H9 (cell line): ENCODE results near the gene PICALM. TPM values are rescaled to one million over a fixed set of nuclear protein-coding genes. Genes with fewer than 3 reads are reported as not detected.

Experiments used
- DNase-seq: peaks from one replicate; pipeline ENCODE4 v3.0.0-alpha.2; 2017
- H2AFZ ChIP-seq: one replicate; pipeline ENCODE4 v1.6.1; 2013; ENCODE audit warnings: mild to moderate bottlenecking, low read length, control low read depth, moderate library complexity
- H2AK5ac ChIP-seq: 2 replicates; pipeline ENCODE4 v1.6.1; 2013; ENCODE audit warnings: low read length, control low read depth, mixed read lengths; ENCODE audit not compliant: insufficient read length
- H2BK120ac ChIP-seq: one replicate; pipeline ENCODE4 v1.6.1; 2013; ENCODE audit warnings: low read depth, mild to moderate bottlenecking, low read length, control low read depth, inconsistent platforms; ENCODE audit not compliant: poor library complexity, severe bottlenecking
- H2BK12ac ChIP-seq: 2 replicates; pipeline ENCODE4 v1.6.1; 2013; ENCODE audit warnings: low read length, control low read depth, mixed read lengths, low read depth; ENCODE audit not compliant: insufficient read length
- H2BK15ac ChIP-seq: 2 replicates; pipeline ENCODE4 v1.6.1; 2013; ENCODE audit warnings: low read depth, low read length, control low read depth
- H2BK20ac ChIP-seq: one replicate; pipeline ENCODE4 v1.6.1; 2013; ENCODE audit warnings: low read depth, mild to moderate bottlenecking, low read length, control low read depth, inconsistent platforms; ENCODE audit not compliant: poor library complexity, severe bottlenecking
- H2BK5ac ChIP-seq: 2 replicates; pipeline ENCODE4 v1.6.1; 2013; ENCODE audit warnings: low read length, control low read depth, mixed read lengths; ENCODE audit not compliant: insufficient read length
- H3K14ac ChIP-seq: 2 replicates; pipeline ENCODE4 v1.6.1; 2013; ENCODE audit warnings: low read length, control low read depth; ENCODE audit not compliant: insufficient read depth
- H3K18ac ChIP-seq: 2 replicates; pipeline ENCODE4 v1.6.1; 2013; ENCODE audit warnings: low read depth, mild to moderate bottlenecking, mixed read lengths, low read length, control low read depth; ENCODE audit not compliant: insufficient read length
- H3K23ac ChIP-seq: 2 replicates; pipeline ENCODE4 v1.6.1; 2013; ENCODE audit warnings: low read length, control low read depth, mixed read lengths, low read depth; ENCODE audit not compliant: insufficient read length
- H3K23me2 ChIP-seq: 2 replicates; pipeline ENCODE4 v1.6.1; 2013; ENCODE audit warnings: low read depth, mild to moderate bottlenecking, mixed read lengths, low read length, control low read depth; ENCODE audit not compliant: insufficient read length, poor library complexity, severe bottlenecking
- H3K27ac ChIP-seq: 2 replicates; pipeline ENCODE4 v1.5.1; 2013; ENCODE audit warnings: low read length, control low read depth, mixed read lengths, low read depth; ENCODE audit not compliant: insufficient read length
- H3K27me3 ChIP-seq: 2 replicates; pipeline ENCODE4 v1.6.1; 2013; ENCODE audit warnings: low read length, control low read depth, inconsistent platforms; ENCODE audit not compliant: insufficient read depth
- H3K4ac ChIP-seq: 2 replicates; pipeline ENCODE4 v1.6.1; 2013; ENCODE audit warnings: low read depth, mild to moderate bottlenecking, control low read depth, inconsistent platforms, low read length, moderate library complexity
- H3K4me1 ChIP-seq: 2 replicates; pipeline ENCODE4 v1.6.1; 2013; ENCODE audit warnings: low read length, control low read depth, inconsistent platforms; ENCODE audit not compliant: insufficient read depth
- H3K4me2 ChIP-seq: 2 replicates; pipeline ENCODE4 v1.6.1; 2013; ENCODE audit warnings: low read length, control low read depth, mixed read lengths; ENCODE audit not compliant: insufficient read length, insufficient read depth
- H3K56ac ChIP-seq: 2 replicates; pipeline ENCODE4 v1.6.1; 2013; ENCODE audit warnings: low read depth, mild to moderate bottlenecking, mixed read lengths, low read length, control low read depth; ENCODE audit not compliant: insufficient read length
- H3K79me1 ChIP-seq: 2 replicates; pipeline ENCODE4 v1.6.1; 2013; ENCODE audit warnings: low read depth, mild to moderate bottlenecking, moderate library complexity, low read length, control low read depth, inconsistent platforms; ENCODE audit not compliant: insufficient read depth, poor library complexity, severe bottlenecking
- H3K79me2 ChIP-seq: 2 replicates; pipeline ENCODE4 v1.6.1; 2013; ENCODE audit warnings: low read length, control low read depth, inconsistent platforms; ENCODE audit not compliant: insufficient read depth
- H3K9ac ChIP-seq: 2 replicates; pipeline ENCODE4 v1.6.1; 2013; ENCODE audit warnings: low read length, control low read depth, mixed read lengths; ENCODE audit not compliant: insufficient read length; ENCODE audit errors: extremely low read depth
- H3K9me3 ChIP-seq: one replicate; pipeline ENCODE4 v1.6.1; 2013; ENCODE audit warnings: low read depth, low read length, inconsistent platforms; ENCODE audit not compliant: control insufficient read depth
- H3T11ph ChIP-seq: one replicate; pipeline ENCODE4 v1.6.1; 2013; ENCODE audit warnings: mild to moderate bottlenecking, low read length, control low read depth, inconsistent platforms
- H4K20me1 ChIP-seq: one replicate; pipeline ENCODE4 v1.6.1; 2013; ENCODE audit not compliant: control insufficient read depth, insufficient read length, insufficient read depth
- H4K5ac ChIP-seq: 2 replicates; pipeline ENCODE4 v1.6.1; 2013; ENCODE audit warnings: low read depth, mild to moderate bottlenecking, mixed read lengths, low read length, control low read depth; ENCODE audit not compliant: insufficient read length
- H4K8ac ChIP-seq: replicated peaks from 2 replicates; pipeline ENCODE4 v1.6.1; 2013; ENCODE audit warnings: low read length, control low read depth, mixed read lengths, low read depth; ENCODE audit not compliant: insufficient read length
- H4K91ac ChIP-seq: 2 replicates; pipeline ENCODE4 v1.6.1; 2013; ENCODE audit warnings: low read depth, mild to moderate bottlenecking, moderate library complexity, mixed read lengths, low read length, control low read depth; ENCODE audit not compliant: insufficient read length
- H3K27ac Mint-ChIP-seq, 3 experiments: 2 replicates in 2 of 3; 3 replicates in 1 of 3; pipeline ENCODE4 v1.8.0; 2020 to 2021; ENCODE audit warnings: mixed read lengths in 3 of 3, mild to moderate bottlenecking in 1 of 3, moderate library complexity in 1 of 3
- H3K27me3 Mint-ChIP-seq: 2 replicates; pipeline ENCODE4 v1.8.0; 2021; ENCODE audit warnings: low read depth, mild to moderate bottlenecking, moderate library complexity, mixed read lengths
- H3K36me3 Mint-ChIP-seq, 3 experiments: 2 replicates in 2 of 3; 3 replicates in 1 of 3; pipeline ENCODE4 v1.8.0; 2020 to 2021; ENCODE audit warnings: low read depth in 3 of 3, mixed read lengths in 3 of 3; ENCODE audit not compliant: insufficient read depth in 1 of 3
- H3K4me1 Mint-ChIP-seq, 2 experiments: 2 replicates each; pipeline ENCODE4 v1.8.0; 2020; ENCODE audit warnings: mixed read lengths in 2 of 2
- H3K4me3 Mint-ChIP-seq, 2 experiments: 2 replicates in 1 of 2; 3 replicates in 1 of 2; pipeline ENCODE4 v1.8.0; 2020 to 2021; ENCODE audit warnings: mild to moderate bottlenecking in 2 of 2, mixed read lengths in 2 of 2, moderate library complexity in 1 of 2
- H3K9me3 Mint-ChIP-seq, 2 experiments: 2 replicates in 1 of 2; 3 replicates in 1 of 2; pipeline ENCODE4 v1.8.0; 2020; ENCODE audit warnings: mild to moderate bottlenecking in 2 of 2, mixed read lengths in 2 of 2, moderate library complexity in 1 of 2
- WGBS: extraction: QIAGEN DNeasy Blood & Tissue Kit; methylation state at CpG from one replicate; pipeline ENCODE4 v1.1.7; 2013; ENCODE audit warnings: missing lambda C conversion rate, low lambda C conversion rate, mixed read lengths; ENCODE audit not compliant: insufficient read length; ENCODE audit errors: extremely low coverage; 5-methylcytosine and 5-hydroxymethylcytosine counted together
- total RNA-seq: library from RNA; stranded (reverse); gene quantifications from 2 replicates; pipeline ENCODE4 v1.2.1, GENCODE V29; 2021
- TF ChIP-seq, protein P1 (sequence below): fragments of 200-600 bp; sonication (generic); conservative IDR thresholded peaks from 3 replicates; pipeline ENCODE4 v1.8.0; 2021; ENCODE audit warnings: antibody characterized with exemption, mild to moderate bottlenecking

PICALM gene
- total RNA-seq, 1 experiment from 2014 or later, result 76.4 TPM

DNA sequence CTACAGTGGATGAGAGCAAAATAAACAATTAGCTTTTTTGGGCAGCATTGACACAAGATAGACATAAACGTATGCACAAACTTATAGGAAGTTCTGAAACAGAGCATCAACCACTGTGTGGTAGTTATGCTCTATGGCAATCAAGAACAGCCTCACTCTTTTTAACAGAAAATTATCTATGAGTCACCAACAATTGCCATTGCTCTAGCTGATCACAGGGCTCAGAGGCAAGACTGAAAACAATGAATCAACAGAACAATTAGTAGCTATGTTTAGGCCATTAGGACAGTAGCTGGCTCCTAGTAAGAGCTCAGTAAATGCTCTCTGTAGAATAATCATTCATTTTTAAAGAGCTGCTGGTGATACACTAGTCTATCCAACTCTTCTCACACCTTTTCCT lies 34.9 kb upstream of the PICALM start:
- Histone ChIP-seq H3K27ac (no peak overlapping the region), H3K79me1 (no peaks in the 10 kb centered on the region), H3K23ac (no peak overlapping the region), H3K56ac (no peak overlapping the region), H3K14ac (no peak overlapping the region), H3K79me2 (no peaks in the 10 kb centered on the region), H3K18ac (no peak overlapping the region), H4K91ac (no peak overlapping the region), H3T11ph (no peak overlapping the region), H2BK5ac (no peak overlapping the region), H3K4me1 (no peaks in the 10 kb centered on the region), H4K8ac (no peak overlapping the region), H2BK20ac (no peak overlapping the region), H3K9ac (no peak overlapping the region), H3K23me2 (no peaks in the 10 kb centered on the region), H2BK12ac (no peak overlapping the region), H3K27me3 (no peaks in the 10 kb centered on the region), H4K20me1 (no peaks in the 10 kb centered on the region), H3K4me2 (no peak overlapping the region), H4K5ac (no peak overlapping the region), H3K4ac (no peak overlapping the region), H2BK120ac (no peak overlapping the region), H2AFZ (no peak overlapping the region), H2AK5ac (no peak overlapping the region), H2BK15ac (no peak overlapping the region), H3K9me3 (no peaks in the 10 kb centered on the region)
- peaks cover 4% of the 10 kb centered on the region in 2 experiments; a peak in 3 of 5 replicates for H3K9me3 Mint-ChIP-seq
- no CpG with 5 or more reads among the region's 1 CpG for WGBS
- DNase-seq, result no peak
- peaks cover 0 to under 1% (median 0%) of the 10 kb centered on the region in 3 experiments; a peak in 1 of 7 replicates for H3K36me3 Mint-ChIP-seq
- H3K4me1 Mint-ChIP-seq, result no peaks in the 10 kb centered on the region
- no peaks in the 10 kb centered on the region; the same call in 1 of the 2 replicates for H3K27me3 Mint-ChIP-seq
- H3K4me3 Mint-ChIP-seq, result no peak overlapping the region
- no peak overlapping the region for H3K27ac Mint-ChIP-seq
- TF ChIP-seq, protein P1, sequence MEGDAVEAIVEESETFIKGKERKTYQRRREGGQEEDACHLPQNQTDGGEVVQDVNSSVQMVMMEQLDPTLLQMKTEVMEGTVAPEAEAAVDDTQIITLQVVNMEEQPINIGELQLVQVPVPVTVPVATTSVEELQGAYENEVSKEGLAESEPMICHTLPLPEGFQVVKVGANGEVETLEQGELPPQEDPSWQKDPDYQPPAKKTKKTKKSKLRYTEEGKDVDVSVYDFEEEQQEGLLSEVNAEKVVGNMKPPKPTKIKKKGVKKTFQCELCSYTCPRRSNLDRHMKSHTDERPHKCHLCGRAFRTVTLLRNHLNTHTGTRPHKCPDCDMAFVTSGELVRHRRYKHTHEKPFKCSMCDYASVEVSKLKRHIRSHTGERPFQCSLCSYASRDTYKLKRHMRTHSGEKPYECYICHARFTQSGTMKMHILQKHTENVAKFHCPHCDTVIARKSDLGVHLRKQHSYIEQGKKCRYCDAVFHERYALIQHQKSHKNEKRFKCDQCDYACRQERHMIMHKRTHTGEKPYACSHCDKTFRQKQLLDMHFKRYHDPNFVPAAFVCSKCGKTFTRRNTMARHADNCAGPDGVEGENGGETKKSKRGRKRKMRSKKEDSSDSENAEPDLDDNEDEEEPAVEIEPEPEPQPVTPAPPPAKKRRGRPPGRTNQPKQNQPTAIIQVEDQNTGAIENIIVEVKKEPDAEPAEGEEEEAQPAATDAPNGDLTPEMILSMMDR, result no peak
